Measurements from ENCODE around the gene PCNT.

- TF ChIP-seq CTCF (IDR thresholded peaks at IDR 0.05) (no peak), POLR2A (IDR thresholded peaks at IDR 0.05) (no peak)
These were observed 144.3 kb downstream of the PCNT start for GRCh38 chr21:46468108-46468774.

Measured in tibial nerve (tissue), 3 donors.